Stimulated activated CD8-positive, alpha-beta memory T cell treated with anti-CD3 and anti-CD28 coated beads, Interleukin-7, amount 100 ng/mL, for 24 hours (primary cell): ENCODE measurements around the gene TMEM222.
A peak's percentile ranks its signal among the peaks of the same experiment; 100 is the strongest.
"Not testable (repeated sequence)": the region's sequence is repeated elsewhere in the genome, so short reads cannot be mapped to it uniquely, and the experiment has no call there.

Source experiments
- DNase-seq: peaks from one replicate; pipeline ENCODE4 v3.0.0-alpha.2; 2020; ENCODE audit warnings: low read depth

The TMEM222 gene, protein sequence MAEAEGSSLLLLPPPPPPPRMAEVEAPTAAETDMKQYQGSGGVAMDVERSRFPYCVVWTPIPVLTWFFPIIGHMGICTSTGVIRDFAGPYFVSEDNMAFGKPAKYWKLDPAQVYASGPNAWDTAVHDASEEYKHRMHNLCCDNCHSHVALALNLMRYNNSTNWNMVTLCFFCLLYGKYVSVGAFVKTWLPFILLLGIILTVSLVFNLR

DNA sequence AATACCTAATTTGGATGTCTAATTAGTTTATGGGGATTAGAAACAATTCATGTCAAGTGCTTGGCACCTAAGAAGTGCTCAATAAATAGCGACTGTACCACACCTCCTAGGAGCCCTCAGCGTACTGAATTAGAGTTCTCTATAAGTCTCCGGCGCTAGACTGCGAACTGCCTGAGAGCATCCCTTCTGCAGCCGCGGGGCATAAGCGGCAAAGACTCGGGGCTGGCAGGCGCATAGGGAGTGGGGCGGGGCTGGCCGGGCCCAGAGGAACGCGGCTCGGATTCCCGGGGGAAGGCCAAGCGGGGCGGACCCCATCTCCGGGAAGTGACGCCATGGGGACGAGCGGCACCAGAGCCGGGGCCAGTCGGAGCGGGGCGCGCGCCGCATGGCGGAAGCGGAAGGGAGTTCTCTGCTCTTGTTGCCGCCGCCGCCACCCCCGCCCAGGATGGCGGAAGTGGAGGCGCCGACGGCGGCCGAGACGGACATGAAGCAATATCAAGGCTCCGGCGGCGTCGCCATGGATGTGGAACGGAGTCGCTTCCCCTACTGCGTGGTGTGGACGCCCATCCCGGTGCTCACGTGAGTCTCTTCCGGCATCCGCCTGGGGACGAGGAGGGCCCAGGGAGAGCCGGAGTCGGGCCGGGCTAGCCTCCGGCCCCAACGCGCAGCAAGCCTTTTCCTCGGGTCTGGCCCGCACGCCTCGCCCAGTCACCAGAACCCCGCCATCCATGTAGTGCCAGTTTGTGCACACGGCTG, at the start of gene TMEM222:
Gene TMEM222 (plus strand): TSS at position 351 of the 756 bp plus-strand sequence. CDS start 35 bp downstream, at position 386.
- DNase-seq = peak; percentile 93

DNA sequence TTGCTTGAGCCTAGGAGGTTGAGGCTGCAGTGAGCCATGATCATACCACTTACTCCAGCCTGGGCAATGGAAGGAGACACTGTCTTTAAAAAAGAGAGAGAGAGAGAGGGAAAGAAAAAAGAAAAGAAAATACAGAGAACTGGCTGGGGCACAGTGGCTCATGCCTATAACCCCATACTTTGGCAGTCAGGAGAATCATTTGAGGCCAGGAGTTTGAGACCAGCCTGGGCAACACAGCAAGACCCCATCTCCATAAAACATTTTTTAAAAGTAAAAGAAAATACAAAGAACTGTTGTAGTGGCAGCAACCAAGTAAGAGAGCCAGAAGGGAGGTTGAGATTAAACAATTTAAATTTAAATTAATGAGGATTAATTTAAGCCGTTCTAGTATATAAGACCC, 47.8 kb upstream of the TMEM222 start:
- DNase-seq = no peak

DNA sequence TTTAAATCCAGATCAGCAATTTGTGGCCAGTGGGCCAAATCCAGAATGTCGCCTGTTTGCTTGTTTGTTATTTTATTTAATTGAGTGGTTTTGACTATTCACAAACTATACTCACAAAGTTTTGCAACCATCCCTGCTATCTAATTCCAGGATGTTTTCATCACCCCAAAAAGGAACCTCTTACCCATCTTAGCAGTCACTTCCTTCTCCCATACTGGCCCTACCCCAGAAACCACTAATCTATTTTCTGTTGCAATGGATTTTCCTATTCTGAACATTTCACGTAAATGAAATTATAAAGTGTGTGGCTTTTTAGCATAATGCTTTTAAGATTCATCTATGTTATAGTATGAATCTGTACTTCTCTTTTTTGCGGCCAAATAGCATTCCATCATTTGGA, 46.3 kb upstream of the TMEM222 start:
- DNase-seq = no peak

DNA sequence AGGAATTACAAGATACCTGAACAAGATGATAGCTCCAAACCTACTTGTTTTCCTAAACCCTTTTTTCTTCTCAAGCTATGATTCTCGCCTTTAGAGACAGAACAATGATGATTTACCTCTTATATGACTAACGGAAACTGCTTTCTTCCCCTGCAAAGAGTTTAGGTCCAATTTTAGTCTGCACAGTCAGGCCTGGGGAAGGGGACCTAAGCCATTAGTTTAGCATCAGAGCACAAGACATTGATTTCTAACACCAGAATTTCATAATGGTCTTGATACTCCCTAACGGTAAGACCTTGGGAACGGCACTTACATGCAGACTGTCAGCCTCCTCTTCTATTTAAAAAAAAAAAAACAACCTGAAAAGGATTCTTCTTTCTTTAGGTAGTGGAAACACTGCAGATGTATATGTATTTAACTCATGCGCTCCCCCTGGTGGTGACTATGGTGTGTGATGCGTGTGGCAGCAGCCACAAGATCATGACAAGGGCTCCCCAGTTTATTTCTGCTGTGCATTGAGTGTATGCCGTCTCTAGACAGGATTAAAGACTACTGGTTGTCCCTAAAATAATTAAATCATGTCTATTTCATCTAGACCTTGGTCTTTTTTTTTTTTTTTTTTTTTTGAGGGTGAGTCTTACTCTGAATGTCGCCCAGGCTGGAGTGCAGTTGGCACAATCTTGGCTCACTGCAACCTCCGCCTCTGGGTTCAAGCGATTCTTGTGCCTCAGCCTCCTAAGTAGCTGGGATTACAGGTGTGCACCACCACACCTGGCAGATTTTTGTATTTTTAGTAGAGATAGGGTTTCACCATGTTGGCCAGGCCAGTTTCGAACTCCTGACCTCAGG, 37.3 kb upstream of the TMEM222 start:
- peak; percentile 85 for DNase-seq

DNA sequence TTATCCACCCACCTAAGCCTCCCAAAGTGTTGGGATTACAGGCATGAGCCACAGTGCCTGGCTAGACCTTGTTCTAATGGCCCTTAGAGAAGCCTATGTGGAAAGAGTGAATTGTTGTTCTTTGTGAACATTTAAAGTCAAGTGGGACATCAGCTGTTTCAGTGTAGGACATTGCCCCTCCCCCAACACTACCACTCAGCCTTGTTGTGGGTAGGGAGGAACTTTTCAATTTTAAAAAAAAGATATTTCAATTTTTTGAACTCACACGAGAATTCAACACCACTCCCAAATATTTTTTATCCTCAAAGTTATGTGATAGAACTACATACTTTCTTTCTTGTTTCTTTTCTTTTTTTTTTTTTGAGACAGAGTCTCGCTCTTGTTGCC, 36.7 kb upstream of the TMEM222 start:
- DNase-seq = no peak

DNA sequence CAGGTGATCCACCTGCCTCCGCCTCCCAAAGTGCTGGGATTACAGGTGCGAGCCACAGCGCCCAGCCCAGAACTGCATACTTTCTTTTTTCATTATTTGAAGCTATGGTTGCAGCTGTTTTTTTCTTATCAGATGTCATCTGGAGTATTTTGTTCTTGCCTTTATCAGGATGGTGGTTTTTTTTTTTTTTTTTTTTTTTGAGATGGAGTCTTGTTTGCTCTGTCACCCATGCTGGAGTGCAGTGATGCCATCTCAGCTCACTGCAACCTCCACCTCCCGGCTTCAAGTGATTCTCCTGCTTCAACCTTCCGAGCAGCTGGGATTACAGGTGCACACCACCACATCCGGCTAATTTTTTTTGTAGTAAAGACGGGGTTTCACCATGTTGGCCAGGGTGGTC, 36.1 kb upstream of the TMEM222 start:
- not testable (repeated sequence) for DNase-seq

DNA sequence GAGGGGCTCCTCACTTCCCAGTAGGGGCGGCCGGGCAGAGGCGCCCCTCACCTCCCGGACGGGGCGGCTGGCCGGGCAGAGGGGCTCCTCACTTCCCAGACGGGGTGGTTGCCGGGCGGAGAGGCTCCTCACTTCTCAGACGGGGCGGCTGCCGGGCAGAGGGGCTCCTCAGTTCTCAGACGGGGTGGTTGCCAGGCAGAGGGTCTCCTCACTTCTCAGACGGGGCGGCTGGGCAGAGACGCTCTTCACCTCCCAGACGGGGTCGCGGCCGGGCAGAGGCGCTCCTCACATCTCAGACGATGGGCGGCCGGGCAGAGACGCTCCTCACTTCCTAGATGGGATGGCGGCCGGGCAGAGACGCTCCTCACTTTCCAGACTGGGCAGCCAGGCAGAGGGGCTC, 32.8 kb upstream of the TMEM222 start:
- not testable (repeated sequence) for DNase-seq

DNA sequence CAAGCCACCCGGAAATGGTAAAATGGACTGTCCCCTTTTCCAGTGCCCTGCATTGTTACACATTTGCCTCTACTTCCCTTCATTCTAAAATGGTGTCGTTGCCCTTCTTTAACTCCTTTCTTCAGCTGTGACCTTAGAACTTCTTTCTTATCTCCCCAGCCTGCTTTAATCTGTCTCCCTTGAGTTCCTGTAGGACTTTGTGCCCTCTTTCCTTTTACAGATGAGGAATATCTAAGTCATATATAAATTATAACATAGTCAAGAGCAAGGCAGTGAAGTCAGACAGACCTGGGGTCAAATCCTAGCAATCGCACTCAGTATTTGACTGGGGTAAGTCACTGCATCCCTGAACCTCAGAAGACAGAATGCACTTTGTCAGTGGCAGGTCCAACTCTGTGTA, 31.4 kb upstream of the TMEM222 start:
- no peak for DNase-seq

DNA sequence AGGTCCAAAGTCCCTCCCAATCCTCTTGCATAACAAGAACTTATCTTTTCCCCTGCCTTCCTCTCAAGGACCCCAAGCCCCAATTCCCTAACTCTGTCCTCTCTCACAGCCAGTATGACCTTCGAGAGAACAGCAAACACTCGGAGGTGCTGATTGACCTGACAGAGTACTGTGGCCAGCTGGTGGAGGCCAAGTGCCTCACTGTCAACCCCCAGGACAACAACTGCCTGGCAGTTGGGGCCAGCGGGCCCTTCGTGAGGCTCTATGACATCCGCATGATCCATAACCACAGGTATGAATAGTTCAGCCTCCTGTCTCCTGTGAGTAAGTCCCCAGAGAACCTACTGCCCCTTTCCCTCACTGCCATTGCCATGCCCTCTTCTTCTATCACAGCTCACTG, 29.9 kb upstream of the TMEM222 start:
- no peak for DNase-seq

DNA sequence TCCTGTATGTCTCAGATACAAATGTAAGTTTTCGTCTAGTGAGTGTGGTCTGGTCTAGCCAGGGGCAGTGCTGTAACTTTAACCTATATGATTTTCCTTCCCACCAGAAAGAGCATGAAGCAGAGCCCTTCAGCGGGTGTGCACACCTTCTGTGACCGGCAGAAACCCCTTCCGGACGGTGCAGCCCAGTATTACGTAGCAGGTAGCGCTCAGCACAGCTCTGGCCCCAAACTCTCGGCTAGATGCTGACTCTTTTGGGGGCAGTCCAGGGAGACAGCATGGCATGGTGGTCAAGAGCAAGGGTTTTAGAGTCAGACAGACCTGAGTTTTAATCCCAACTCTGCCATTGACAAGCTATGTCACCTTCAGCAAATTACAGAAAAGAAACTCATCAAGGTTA, 28.0 kb upstream of the TMEM222 start:
- no peak for DNase-seq

DNA sequence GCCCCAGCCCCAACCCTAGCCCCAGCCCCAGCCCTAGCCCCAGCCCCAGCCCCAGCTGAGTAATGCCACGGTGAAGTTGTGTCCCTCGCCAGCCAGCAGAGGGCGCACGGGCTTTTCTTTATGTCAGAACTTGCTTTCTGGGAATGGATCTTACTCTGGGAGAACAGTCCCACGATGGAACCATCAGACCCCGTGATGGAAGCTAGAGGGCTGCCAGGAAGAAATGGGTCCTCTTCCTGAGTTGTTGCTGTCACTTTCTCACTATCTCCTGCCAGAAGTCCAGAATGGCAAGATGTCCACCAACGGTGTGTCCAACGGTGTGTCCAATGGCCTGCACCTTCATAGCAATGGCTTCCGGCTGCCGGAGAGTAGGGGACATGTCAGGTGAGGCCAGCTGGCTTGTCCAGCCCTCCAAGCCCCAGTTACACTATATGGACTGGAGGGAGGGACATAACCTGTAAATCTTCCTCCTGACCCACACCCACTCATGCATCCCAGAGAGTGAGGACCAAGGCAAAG, 25.1 kb upstream of the TMEM222 start:
- DNase-seq = peak; percentile 54

DNA sequence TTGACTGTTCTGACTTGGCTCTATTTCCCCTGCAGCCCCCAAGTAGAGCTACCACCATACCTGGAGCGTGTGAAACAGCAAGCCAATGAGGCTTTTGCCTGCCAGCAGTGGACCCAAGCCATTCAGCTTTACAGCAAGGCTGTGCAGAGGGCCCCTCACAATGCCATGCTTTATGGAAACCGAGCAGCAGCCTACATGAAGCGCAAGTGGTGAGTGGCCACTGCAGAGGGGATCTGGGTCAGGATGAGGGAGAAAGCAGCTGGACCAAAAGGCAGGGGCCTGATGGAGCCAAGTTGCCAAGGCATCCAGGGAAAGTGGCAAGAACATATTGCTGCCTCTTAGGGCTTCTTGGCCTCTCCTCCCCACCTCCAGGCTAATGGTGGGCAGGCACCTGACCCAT, 24.1 kb upstream of the TMEM222 start:
- DNase-seq = no peak

DNA sequence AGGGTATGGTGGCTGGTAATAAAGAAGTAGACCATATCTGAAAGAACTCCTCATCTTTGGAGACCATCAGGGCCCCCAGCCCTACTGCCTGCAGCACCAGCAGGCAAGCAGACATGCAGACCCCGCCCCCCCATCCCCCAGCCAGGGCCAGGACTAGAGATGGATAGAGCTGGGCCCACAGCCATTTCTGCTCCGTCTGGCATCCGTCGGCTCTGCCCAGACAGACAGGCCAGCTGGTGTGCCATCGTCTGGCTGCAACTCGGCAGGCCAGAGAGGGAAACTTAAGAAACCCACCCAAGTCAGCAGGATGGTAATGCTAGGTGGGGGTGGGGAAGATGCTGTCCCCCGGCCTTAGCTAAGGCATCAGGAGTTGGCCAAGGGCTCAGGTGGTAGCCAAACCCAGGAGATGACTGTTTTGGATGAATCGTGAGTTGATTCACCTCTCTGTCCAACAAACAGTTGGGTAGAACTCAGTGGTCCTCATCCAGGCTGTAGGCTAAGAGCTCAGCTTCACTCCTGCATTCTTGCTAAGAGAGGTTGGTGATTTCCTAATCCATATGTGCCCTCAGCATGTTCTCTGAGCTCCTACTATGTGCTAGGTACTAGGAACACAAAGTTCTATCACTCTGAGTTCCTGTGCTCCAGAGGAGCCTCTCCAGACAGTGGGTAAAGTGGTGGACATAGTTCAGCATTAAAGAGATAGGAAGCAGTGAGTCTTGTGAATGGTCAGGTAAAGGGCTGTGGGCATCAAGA, 23.2 kb upstream of the TMEM222 start:
- no peak for DNase-seq

DNA sequence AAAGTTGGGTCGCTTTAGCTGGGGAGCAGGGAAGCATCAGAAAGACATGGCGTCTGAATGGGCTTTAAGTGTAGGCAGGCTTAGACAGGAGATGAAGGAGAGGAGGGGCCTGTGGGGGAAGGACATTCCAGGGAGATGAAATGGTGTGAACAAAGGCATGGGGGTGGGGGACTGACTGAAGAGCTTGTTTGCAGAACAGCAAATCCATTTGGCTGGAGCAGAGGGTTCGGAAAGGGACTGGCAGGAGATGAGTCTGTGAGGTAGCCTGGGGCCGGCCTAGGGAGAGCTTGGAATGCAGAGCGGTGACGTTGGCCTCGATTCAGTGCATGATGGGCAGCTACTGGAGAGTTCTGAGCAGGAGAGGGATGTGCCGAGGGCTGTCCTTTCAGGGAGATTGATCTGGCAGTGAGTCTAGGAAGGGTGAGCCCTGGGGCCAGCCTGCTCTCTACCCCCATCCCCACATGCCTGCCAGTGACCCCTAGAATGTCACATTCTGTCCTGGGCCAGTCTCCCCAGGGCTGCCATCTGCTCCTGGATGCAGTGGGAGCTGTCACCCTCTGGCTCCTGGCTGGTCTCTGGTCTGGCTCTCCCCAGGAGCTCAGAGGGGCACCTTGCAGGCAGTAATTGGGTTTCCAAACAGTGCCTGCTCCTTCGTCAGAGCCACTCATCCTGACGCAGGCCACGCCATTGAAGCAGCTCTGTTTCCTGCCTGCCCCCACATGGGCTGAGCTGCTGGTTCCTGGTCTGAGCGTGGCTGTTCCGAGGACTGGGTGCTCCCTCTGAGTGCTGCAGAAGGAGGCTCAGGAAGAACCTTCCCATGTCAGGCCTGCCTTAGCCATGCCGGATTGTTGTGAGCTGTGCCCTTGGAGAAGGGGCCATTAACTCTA, 22.3 kb upstream of the TMEM222 start:
- no peak for DNase-seq

DNA sequence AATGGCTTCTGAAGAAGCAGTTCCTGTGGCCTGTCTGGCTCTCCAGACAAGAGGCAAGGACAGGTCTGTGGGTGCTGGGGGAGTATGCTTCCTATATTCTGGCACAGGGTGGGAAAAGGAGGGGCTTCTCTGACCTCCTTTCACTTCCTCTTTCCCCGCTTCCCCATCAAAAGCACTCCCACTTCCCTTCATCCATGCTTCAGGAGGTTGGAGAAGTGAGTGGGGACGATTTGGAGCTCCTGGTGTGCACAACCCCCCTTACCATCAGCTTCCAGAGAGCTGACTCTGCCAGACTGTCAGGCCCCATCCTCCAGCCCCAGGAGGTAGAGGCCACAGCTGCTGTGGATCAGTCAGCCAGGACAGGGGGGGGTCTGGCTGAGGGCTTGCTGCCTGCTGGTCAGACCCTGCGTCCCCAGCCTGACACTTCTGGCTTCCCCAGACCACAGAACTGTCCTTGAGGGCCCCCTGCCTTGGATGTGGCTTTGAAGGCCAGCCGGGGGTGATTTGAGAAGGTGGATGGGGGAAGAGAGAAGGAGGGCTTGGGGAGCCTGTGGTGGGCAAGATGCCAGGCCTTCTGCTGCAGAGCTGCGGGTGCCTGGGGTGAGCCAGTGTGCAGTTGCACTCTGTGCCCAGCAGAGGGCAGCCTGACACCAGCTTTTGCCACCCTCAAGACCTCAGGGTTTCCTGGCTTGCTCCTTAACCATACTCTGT, 21.5 kb upstream of the TMEM222 start:
- DNase-seq = peak; percentile 43

DNA sequence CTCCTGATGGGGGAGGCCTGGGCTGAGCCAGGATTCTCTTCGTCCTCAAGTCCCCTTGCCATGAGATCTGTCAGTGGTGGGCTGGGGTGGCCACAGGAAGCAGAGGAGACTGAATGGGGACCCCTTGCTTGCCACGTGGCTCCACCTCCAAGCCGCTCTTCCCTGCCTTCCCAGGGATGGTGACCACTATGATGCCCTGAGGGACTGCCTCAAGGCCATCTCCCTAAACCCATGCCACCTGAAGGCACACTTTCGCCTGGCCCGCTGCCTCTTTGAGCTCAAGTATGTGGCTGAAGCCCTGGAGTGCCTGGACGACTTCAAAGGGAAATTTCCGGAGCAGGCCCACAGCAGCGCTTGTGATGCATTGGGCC, 20.9 kb upstream of the TMEM222 start:
- no peak for DNase-seq

DNA sequence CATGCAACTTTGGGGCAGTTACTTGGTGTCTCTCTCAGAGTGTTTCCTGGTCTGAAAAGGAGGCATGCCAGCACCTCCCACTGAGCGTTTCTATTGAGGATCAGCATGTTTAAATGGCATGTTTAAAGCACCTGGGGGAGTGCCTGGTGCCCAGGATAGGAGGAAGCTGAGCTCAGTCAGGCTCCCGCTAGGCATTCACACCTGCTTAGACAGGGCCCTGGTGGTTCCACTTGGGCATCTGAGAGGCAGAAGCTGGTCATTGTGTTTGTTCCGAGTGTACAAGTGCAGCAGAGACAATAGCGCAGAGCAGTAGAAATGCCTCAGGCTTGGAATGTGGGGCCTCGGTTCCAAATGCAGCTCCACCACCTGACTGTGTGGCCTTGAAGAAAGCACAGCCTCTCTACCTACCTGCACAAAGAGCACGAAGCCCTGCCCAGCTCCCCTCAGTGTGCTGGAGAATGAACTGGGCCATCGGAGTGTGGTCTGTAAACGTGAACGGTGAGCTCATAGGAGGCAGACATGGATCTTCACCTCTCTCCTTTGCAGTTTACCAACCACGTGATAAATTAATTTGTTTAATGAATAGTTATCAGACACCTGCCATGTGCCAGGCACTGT, 20.3 kb upstream of the TMEM222 start:
- DNase-seq = no peak

DNA sequence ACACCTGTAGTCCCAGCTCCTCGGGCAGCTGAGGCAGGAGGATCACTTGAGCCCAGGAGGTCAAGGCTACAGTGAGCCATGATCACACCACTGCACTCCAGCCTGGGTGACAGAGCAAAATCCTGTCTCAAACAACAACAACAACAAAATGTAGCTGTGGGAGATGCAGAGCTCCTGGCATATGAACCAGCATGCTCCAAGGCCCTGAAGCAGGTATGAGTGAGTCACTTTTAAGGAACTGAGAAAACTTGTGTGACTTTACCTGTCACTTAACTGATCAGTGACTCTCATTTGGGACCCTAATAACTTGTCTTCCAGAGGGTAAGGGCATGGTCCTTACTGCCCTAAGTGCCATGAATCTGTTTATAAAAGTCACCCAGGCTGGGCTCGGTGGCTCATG, 19.4 kb upstream of the TMEM222 start:
- no peak for DNase-seq

DNA sequence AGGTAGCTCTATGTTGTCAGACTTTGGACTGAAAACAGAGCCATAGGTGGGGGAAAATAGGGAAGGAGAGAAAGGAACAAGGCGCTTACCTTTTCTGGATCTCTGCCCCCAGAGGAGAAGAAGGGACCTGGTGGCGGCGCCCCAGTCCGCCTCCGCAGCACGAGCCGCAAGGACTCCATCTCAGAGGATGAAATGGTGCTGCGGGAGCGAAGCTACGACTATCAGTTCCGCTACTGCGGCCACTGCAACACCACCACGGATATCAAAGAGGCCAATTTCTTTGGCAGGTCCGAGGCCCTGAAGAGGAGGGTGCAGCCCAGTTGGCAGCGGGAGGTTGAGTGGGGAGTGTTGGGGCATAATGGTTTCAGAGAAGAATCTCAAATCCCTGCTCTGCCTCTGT, 18.5 kb upstream of the TMEM222 start:
- no peak for DNase-seq

DNA sequence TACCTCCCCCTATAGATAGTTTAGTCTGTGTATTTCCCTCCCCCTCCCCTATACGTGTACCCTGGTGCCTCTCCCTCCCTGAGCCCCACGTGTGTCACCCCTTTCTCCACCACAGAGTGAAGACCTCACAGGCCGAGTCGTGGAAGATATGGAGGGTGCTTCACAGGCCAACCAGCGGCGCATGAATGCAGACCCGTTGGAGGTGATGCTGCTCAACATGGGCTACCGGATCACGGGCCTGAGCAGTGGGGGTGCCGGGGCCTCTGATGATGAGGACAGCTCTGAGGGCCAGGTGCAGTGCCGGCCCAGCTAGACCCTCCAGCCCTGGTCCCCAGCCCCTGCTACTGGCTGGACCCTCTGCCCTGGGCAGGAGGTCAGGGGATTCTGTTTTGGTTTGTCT, 15.9 kb upstream of the TMEM222 start:
- no peak for DNase-seq
